ENCODE data around the gene TMPRSS3.

Gene TMPRSS3

GRCh38 chr21:42389449-42389835 is 6.4 kb downstream of the TMPRSS3 start:
- no peak for DNase-seq

- no peak for DNase-seq
Observed at GRCh38 chr21:42388740-42389448, 7.0 kb downstream of the TMPRSS3 start.

- DNase-seq, result no peak
Observed at GRCh38 chr21:42387843-42388340, 8.0 kb downstream of the TMPRSS3 start.

- DNase-seq, result no peak
Observed at GRCh38 chr21:42387164-42387563, 8.7 kb downstream of the TMPRSS3 start.

GRCh38 chr21:42386034-42386591 is 9.7 kb downstream of the TMPRSS3 start:
- DNase-seq, result no peak

GRCh38 chr21:42385619-42386018 is 10.2 kb downstream of the TMPRSS3 start:
- DNase-seq, result no peak

GRCh38 chr21:42384989-42385388 is 10.9 kb downstream of the TMPRSS3 start:
- no peak for DNase-seq

- no peak for DNase-seq
Observed at GRCh38 chr21:42384156-42384945, 11.5 kb downstream of the TMPRSS3 start.

GRCh38 chr21:42383331-42383730 is 12.5 kb downstream of the TMPRSS3 start:
- no peak for DNase-seq

- DNase-seq, result no peak
Observed at GRCh38 chr21:42382915-42383314, 12.9 kb downstream of the TMPRSS3 start.

- no peak for DNase-seq
Observed at GRCh38 chr21:42381347-42381984, 14.4 kb downstream of the TMPRSS3 start.

GRCh38 chr21:42379426-42380215 is 16.2 kb downstream of the TMPRSS3 start:
- DNase-seq, result no peak

- DNase-seq, result no peak
Observed at GRCh38 chr21:42378418-42378817, 17.4 kb downstream of the TMPRSS3 start.

- DNase-seq, result no peak
Observed at GRCh38 chr21:42377951-42378340, 17.9 kb downstream of the TMPRSS3 start.

GRCh38 chr21:42377211-42377950 is 18.5 kb downstream of the TMPRSS3 start:
- no peak for DNase-seq

GRCh38 chr21:42376338-42376982 is 19.4 kb downstream of the TMPRSS3 start:
- no peak for DNase-seq

GRCh38 chr21:42375966-42376337 is 19.9 kb downstream of the TMPRSS3 start:
- DNase-seq, result no peak

- no peak for DNase-seq
Observed at GRCh38 chr21:42375506-42375905, 20.3 kb downstream of the TMPRSS3 start.

- DNase-seq, result no peak
Observed at GRCh38 chr21:42374864-42375499, 20.9 kb downstream of the TMPRSS3 start.

Measured in nucleus accumbens (tissue), 56 donors.